Kidney glomerular epithelial cell (primary cell): Measurements from ENCODE around the gene COL25A1.

ENCODE experiments used
- DNase-seq: peaks from one replicate; lab custom pipeline; 2025; lab: John Stamatoyannopoulos, UW

Gene COL25A1

DNA sequence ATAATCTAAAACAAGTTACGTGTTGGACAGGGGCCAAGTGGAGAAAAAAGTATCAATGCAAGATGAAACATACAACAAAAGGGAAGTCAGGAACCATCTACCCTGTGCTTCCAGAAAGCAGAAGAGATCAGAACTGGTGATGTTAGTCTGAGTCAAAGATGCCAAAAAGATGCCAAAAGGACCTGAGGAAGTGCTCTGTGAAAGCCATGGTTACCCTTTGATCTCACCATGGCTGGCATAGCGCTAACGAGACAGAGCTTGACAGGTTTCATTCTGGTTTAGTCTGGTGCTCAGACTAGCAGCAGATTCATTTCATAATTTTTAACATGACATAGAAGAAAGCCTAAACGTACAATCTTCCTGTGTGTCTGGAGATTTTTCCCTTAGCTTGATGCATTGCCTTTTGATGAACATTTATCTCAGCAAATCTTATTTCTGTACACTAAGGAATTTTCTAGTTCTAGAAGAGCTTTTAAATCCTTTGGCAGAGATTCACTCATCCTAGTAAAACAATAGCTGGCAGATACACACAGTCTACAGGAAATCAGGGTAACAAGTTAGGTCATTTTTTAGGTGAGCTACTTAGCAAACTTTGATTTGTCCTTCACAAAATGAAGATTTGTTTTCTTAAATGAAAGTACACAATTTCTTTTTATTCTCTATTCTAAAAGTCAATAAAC, 87.7 kb downstream of the COL25A1 start:
- no peak for DNase-seq

DNA sequence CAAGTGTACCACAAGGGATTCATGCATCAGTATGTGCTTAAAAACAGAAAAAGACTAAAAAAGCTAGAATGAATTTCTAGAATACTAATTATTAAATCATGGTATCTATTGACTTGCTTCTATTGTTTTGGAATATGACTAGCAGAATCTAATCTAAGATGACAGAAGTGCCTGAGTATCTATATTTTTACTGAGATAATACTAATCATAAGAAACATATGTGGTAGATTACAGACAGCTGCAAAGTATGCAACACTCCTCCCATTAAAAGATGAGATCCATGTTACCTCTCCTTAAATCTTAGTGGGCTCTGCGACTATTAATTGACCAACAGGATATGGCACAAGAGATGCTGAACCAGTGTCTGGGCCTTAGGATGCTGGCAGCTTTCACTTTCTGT, 89.4 kb downstream of the COL25A1 start:
- no peak for DNase-seq

DNA sequence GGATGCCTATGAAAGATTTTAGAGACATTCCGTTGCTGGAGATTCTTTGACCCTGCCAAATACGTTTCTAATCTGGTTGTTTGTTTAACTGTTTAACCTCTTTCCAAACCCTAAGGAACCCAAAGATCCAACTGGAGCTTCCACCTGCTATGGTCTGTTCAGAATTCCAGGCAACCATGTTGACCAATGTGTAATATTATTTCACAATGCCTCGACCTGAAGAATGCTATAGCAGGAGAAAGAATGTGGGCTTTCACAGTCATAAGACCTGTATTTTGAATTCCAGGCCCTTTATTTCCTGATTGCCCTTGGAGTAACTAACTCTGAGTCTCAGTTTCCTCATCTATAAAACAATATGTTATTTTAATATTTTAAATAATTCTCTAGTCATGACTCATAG, 90.8 kb downstream of the COL25A1 start:
- DNase-seq, result no peak

DNA sequence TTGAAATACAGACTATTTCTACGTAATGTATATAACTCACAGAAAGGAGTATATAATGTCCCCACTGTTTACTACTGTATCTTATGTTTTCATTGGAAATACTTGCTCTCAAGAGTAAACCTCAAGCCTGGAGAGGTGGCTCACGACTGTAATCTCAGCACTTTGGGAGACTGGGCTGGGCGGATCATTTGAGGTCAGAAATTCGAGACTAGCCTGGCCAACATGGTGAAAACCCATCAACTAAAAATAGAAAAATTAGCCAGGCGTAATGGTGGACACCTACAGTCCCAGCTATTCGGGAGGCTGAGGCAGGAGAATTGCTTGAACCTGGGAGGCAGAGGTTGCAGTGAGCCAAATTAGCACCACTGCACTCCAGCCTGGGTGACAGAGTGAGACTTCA, 92.8 kb downstream of the COL25A1 start:
- no peak for DNase-seq

DNA sequence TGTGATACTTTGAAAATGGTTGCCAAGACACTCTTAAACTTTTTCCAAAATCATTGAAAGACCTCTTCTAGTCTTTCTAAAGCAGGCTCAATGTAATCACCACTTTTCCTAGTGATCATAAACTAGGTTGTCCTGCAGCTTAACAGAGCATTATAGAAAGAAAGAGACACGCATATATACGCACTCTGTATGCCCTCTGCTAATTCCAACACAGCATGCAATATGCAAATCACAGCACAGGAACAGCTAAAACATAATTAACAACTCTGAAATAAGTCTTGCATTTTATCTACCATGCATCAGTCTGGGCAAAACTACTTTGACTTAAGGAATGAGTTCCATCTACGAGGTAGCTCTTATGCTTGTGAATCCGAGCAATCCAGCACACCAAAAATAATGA, 94.6 kb downstream of the COL25A1 start:
- no peak for DNase-seq

DNA sequence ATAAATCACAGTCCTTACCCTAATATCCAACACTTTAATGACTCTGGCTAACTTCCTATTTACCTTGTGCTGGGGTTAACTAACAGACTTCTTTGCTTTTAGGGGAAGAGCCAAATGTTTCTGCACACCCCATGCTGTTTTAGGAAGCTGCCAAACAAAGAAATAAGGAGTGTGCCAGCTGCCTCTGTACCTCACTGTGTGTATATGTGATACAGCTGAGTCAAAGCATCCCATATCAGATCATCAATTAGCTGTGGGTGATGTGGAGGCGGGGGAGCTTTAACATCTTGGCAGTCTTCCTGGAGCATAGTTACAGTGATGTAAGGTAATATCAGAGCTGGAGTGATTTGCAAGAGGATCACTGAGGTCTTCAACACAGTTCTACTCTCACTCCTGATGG, 95.4 kb downstream of the COL25A1 start:
- no peak for DNase-seq

DNA sequence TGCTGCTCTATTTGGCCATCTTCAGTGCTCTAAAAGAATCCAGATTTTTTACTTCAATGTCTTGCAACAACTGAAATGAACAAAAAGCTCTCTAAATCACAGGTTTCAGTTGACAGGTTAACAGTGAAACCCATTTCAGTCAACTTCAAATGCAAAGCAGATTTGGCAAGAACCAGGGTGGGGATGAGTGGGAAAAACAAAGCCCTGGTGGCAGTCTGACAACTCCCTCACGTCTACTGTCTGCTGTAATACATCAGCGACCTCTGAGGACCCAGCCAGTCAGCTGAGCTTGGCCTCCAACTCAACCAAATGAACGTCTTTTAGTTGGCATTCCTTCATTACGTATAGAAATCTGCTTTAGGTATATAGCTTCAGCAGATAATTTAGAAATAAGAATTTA, 95.8 kb downstream of the COL25A1 start:
- no peak for DNase-seq

DNA sequence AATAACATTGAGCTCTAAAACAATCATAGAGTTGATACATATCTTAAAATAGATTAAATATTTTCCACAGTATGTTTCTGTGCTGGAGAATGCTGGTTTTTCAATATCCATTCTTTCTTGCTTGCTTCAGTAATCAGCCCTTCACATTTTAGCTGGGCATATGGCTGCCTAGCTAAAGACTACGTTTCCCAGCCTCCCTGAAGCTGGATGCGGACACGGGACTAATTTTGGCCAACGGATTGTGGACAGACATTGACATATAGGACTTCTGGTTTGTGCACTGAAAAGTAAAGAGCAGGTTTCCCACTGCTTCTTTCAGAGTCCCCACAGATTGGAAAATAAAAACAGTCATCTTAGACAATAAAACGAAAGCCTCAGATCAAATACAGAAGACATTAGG, 97.3 kb downstream of the COL25A1 start:
- no peak for DNase-seq

DNA sequence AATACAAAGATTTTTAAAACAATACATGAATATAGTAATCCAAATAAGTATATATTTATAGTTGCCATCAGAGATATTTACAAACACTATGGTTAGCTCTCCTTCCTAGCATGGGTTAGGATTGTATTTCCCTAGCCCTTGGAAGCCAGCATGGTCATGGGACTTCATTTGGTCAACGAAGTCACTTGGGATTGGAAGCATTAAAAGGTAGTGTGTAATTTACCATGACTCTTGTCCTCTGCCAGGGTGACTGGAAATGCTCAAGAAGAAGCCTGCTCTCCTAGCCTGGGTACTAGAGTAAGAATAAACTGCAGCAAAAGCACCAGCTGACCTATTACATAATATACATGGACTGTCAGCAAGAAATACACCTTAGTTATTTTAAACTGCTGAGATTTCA, 102.9 kb downstream of the COL25A1 start:
- DNase-seq, result no peak

DNA sequence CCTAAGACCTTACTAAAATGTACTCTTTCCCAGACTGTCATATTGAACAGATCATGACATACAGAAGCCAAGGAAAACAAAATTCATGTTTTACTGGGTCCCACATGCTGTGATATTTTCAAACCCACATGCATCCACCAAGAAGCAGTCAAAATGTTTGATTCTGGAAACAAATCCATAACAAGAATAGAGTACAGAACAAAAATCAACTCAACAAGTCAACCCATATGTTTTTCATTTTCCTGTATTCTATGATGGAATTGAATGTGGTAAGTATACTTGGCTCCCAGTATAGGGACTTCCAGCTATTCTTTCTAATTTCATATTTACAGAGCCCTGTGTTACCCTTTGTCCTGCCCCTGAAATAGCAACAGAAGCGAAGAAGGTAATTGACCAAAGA, 106.8 kb downstream of the COL25A1 start:
- no peak for DNase-seq

DNA sequence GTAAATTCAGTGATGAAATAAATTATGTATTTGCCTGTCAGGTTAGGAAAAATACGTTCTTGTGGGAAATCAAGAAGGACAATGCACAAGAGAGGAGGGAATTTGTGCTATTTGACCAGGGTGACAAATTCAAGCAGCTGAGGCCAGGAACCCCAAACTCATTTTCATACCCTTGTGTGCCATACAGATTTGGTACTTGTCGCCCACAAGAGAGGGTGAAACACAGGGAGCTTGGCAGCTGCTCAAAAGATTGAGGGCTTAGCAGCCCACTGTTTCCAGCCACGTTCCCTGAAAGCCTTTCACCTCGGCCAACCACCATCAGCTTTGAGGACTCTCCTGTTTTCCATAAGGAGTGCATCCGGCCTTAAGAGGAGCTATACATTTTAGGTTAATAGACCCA, 111.2 kb downstream of the COL25A1 start:
- no peak for DNase-seq

DNA sequence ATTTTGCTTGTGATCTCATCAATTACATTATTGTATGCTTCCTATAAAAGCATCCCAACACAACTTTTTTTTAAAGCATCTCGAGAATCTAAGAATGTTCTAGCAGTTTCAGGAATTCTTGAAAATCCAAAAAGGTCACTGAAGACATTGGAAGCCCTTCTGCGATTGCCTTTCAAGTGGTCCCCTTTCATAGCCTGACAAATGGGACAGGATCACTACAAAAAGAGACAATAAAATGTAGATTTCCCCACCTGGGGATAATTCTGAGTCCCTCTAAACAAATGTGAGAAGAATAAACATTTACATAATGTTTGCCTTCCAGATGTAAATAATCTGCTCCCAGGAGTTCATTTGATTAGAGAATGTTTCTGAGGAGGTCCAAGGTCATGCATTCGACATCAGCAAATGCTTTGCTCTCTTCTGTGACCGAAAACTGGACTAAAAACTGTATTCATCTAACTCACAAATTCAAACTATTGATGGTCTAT, 116.0 kb downstream of the COL25A1 start:
- no peak for DNase-seq

DNA sequence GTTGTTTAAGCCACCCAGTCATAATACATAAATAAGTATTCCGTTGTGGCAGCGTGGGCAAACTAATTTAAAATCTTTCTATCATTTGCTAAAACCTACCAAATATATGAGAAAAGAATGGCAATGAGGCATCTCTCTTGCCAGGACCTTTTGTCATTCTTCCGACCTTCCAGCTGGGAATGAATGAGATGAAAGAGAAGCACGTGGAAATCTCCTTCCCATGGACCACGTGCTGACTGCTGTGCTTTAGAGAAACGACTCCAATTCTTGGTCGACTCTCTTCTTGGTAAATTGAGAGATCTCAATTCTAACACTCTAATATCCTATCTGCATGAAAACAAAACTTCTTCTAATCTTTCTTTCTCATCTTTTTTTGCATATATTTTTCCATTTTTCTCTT, 116.5 kb downstream of the COL25A1 start:
- no peak for DNase-seq

DNA sequence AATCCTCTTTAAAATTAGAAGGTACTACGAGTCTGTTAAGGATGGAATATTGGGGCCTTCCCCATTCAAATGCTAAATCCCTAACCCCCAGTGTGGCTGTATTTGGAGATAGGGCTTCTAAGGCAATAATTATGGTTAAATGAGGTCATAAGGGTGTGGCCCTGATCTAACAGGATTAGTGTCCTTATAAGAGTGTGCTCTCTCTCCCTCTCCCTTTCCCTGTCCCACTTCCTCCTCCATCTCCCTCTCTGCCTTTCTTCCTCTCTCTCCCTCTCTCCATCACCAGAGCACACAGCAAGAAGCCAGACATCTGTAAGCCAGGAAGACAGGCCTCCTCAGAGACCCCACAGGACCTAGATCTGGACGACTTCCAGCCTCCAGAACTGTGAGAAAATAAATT, 116.9 kb downstream of the COL25A1 start:
- no peak for DNase-seq

DNA sequence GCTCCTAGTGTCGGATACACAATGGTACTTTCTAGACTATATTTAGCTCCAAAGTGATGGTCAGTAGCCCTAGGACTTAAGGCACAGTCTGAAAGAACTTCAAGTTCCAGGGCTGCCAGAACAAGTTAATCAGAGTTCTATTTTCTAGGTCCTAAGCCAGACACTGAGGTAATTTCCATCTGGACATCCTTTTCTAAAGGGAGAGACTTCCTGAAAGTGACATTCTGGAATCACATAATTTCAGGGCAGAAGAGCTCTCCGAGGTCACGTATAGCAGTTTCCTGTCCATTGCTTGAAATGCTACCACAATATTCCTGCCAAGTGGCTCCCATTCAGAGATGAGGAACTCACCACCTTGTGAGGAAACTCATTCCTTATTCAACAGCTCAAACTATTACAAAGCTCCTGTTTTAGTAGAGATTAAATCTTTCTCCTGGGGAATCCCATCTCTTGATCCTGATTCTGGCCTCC, 117.9 kb downstream of the COL25A1 start:
- no peak for DNase-seq

DNA sequence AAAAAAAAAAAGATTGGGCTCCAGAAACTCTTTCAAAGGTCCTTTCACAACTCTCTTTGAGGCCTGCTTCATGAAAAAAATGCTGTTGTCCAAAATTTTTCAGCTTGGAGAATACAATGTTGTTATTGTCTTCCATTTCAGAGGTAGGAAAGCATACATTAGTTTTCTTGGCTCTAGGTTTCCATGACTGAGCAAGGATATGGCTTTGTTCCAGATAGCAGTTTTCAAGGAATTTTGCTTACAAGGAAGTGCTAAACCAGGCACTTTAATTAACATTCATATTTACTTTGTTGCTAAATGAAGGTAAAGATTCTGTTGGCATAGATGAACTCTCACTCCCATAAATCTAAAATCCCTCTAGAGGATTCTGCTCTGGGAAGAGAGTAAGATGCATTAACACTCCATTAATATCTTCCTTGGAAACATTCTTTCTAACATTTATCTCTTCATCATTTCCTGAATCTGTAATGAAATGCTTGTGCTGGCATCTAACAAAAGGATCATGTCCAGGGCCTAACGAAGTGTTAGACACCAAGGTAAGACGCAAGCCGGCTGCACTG, 118.4 kb downstream of the COL25A1 start:
- no peak for DNase-seq

DNA sequence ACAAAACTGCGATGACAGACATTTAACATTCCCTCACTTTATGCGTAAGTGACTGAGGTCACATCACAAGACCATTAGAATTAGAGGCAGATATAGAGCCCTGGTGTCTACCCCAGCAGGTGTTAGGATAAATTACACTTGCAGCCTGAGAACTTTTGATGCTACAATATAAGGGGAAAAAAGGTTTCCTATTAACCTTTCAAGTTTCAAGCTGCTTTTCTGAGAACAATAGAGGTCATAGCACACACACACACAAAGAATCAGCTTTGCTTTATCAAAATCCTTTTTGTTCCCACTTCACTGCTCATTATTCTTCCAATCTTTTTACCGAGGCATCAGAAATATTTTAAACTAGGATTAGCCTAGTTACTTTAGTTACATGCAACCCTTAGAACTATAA, 119.8 kb downstream of the COL25A1 start:
- no peak for DNase-seq

DNA sequence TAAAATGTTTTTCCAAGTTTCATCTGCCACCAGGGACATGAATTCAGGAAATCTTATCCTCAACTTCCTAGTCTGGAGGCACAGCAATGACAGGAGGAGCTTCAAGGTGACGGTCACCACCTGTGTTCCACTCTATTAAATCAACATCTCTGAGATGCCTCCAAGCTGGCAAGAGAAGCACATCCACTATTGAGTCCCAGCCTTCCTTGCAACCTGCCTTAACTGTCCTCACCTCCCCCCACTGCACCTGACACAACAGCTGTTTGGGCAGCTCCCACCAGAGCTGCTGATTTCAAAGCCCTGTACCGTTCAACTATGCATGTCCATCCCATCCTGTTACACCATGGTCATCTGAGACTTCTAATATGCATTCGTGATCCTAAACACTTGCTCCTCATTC, 123.4 kb downstream of the COL25A1 start:
- no peak for DNase-seq

DNA sequence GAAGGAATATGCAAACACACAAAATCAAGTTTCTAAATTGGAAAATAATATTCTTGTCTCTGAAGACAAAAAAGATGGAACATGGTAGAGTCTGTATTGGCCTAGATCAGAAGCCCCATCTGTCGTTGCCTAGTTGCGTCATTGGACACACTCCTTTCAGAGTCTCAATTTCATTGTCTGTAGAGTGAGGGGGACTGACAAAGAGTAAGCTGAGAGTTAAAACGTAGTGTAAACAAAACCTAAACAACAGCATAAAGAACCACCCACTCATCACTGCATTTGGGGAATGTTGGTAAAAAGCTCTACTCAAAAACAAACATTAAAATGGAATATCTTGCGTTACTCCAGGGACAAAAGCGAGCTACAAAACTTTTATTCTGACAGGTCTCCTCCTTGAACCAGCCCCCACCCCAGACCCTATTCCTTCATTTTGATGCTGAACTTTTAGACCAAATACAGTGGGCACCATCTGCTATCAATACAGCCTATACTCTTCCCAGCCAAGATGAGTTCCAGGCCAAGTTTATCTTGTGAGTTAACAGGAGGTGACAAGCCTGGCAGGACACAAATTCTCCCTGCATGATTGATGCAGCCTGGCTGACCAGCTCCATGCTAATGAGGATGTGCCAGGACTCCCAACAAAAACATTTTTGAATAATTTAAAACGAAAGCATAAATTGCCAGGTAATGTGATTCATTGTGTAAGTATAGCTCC, 125.2 kb downstream of the COL25A1 start:
- no peak for DNase-seq

DNA sequence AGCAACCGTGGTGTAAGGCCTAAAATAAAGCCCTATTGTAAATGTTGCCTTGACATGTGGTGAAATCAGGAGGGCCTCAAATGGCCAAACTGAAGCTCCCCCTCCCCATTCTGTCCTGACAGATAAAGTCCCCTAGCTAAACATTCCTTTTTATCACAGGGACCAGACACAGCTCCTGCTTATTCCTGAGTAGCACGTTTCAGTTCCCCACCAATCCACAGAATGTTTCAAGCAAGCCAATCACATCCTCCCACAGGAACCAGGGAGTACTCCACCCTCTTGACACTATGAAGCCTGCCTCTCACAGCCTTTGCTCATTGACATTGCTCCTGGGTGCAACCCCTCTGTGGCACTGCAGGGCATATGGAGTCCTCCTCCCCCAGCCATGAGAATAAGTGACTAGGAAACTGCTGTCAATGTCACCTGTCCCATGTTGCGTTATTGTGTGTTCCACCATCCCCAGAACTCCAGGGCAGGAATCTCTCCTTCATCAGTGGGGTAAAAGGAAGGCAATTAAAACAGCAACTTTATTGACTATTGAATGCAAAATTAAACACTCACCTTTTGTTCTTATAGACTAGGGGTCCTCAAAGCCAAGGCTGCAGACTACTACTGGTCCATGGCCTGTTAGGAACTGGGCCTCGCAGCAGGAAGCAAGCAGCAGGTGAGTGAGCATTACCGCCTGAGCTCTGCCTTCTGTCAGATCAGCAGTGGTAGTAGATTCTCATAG, 128.1 kb downstream of the COL25A1 start:
- DNase-seq, result no peak

DNA sequence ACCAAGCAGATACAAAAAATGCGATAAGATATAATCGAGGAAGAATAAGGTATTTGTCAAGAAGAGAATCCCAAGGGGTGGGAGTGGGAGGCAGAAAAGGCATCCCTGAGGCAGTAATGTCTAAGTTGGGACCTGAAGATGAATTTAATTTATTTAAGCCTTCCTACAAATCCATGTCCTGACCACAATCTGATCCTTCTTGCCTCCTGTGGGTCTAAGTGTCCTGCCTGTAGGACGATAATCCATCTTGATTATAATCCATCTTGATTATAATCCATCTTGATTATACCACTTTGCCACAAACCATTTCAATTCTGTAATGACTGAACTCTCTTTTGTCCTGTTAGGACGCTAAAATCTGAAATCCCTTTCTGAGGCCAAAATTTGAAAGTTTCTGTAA, 130.2 kb downstream of the COL25A1 start:
- no peak for DNase-seq

DNA sequence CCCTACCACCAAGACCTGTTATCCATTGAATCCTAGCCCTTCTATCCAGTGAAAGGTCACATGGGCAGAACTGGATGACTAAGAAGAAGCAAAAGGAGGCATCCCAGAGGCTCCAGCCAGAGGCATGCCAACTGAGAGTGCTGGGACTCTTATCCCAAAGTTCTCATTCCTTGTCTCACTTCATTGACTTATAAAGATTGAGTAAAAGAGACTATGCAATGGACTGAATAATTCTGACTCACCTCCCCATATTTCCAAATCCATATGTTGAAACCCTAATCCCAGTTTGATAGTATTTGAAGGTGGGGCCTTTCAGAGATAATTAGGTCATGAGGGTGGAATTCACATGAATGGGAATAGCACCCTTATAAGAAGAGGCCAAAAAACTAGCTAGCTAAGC, 131.4 kb downstream of the COL25A1 start:
- no peak for DNase-seq

DNA sequence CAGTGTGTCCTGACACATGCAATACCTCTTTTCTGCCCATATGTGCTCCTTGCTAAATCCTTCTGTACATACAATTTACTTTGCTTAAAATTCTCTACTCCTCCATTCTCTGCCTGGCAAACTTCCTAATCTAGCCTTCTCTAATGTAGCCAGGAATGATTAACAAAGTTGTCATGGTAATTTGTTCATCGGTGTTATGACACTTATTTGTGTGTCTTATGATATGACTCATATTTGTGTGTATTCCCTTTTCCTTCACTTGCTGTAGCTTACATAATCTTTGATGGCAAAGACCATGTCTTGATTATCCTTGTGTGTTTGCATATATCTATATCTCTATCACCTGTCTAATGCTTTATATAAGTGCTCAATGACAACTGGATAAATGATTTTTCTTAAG, 133.3 kb downstream of the COL25A1 start:
- DNase-seq, result no peak
